ENCODE measurements around the gene SRL. TPM values are rescaled to one million over a fixed set of nuclear protein-coding genes. Genes with fewer than 3 reads are reported as not detected.

SRL gene
- total RNA-seq, 2 experiments from 2014 or later: not detected

DNA sequence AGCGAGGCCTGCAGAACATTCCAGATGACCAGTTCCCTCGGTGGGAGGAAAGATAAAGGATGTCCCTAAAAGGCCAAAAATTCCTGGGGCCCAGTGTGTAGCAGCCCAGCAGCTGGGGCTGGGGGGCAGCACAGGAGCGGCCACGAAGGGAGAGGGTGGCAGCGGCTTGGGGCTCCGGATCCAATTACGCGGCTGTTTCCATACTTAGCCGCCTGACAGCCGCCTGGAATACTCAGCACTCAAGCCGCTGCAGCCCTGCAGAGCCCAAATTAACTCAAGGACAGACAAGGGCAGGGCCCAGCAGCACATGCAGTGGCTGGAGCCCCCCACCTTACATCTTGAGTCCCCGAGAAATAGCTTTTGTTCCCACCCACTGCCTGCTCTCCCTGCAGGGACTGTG lies 1.3 kb downstream of the SRL start:
- Mint-ChIP-seq H3K27ac (no peak overlapping the region), H3K27me3 (ENCODE audit: low read depth) (peaks cover 3% of the 10 kb centered on the region), H3K36me3 (ENCODE audit: low read depth) (no peaks in the 10 kb centered on the region), H3K4me3 (no peak overlapping the region), H3K9me3 (ENCODE audit: insufficient read depth) (no peaks in the 10 kb centered on the region), H3K4me1 (ENCODE audit: low read depth) (peaks cover under 1% of the 10 kb centered on the region)
- DNase-seq: no peak
- POLR2A ChIA-PET: no interaction called here
- CTCF ChIA-PET: interaction anchor here (2.6 kb wide), 1 partner anchor 13 kb away, joined by 8 read pairs; no protein-coding TSS in a partner anchor
- ATAC-seq: no peak

DNA sequence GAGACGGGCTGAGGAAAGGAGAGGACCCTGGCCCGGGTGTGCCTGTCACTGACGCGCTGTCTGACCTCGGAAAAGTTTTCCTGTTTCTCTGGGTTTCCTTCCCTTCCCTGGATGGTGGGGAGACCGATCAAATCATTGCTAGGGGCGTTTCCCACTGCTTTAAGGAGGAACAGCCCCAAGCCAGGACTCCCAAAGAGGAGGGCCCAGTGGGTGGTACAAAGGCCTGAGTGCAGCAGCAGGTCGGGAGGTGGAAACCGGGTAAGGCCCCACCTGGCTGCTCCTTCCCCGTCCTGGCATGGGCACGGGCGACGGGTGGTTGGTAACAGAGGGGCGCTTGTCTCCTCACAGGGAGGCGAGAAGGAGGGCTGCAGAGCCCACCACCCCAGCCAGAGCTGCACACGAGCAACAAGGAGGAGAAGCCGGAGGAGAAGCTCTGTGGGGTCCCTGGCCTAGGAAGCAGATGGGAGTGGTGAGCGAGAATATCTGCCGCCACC lies 2.2 kb downstream of the SRL start:
- Mint-ChIP-seq H3K4me1 (ENCODE audit: low read depth) (no peaks in the 10 kb centered on the region), H3K36me3 (ENCODE audit: low read depth) (no peaks in the 10 kb centered on the region), H3K4me3 (no peak overlapping the region), H3K27ac (no peak overlapping the region), H3K27me3 (ENCODE audit: low read depth) (peaks cover 3% of the 10 kb centered on the region), H3K9me3 (ENCODE audit: insufficient read depth) (no peaks in the 10 kb centered on the region)
- DNase-seq (no peak), ATAC-seq (no peak)
- ChIA-PET CTCF (no interaction called here), POLR2A (no interaction called here)

DNA sequence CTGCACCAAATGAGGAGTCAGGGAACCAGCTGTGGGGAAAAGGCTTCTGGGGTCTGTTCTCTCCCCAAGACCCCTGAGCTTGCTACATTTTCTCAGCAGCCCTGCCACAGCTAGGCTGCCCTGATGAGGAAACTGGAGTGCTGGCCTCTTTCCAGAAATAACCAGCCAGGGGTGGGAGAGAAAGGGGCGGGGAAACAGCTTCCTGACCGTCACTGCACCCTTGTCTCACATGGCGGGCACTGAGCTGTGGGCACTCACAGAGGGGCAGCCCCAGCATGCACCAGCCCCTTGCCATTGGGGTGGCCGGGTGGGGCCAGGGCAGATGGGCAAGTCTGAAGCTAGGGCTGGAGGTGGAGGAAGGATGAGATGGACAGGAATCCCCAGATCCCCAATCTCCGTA lies 2.9 kb downstream of the SRL start:
- POLR2A ChIA-PET: no interaction called here
- DNase-seq (no peak), ATAC-seq (no peak)
- Mint-ChIP-seq H3K27ac (no peak overlapping the region), H3K9me3 (ENCODE audit: insufficient read depth) (no peaks in the 10 kb centered on the region), H3K27me3 (ENCODE audit: low read depth) (peaks cover 3% of the 10 kb centered on the region), H3K36me3 (ENCODE audit: low read depth) (no peaks in the 10 kb centered on the region), H3K4me1 (ENCODE audit: low read depth) (no peaks in the 10 kb centered on the region), H3K4me3 (no peak overlapping the region)
- CTCF ChIA-PET: no interaction called here

DNA sequence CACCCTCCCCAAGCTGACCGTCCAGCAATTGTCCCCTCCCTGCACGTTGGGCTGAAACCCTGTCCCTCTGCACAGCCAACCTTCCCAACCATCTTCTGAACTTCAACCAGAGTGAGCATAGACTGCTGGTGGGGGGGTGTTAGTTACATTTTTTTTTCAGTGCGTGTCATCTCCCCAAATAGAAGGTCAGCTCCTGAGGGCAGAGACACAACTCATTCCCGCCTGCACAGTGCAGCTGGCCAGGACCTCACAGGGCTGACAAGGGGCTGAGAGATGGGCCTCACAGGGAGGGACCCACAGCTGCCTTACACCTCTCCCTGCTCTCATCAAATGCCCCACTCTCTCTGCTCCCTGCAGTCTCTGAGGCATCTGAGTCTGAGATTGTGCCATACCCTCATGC lies 8.4 kb downstream of the SRL start:
- Mint-ChIP-seq H3K4me1 (ENCODE audit: low read depth) (no peaks in the 10 kb centered on the region), H3K9me3 (ENCODE audit: insufficient read depth) (no peaks in the 10 kb centered on the region), H3K27me3 (ENCODE audit: low read depth) (peaks cover 3% of the 10 kb centered on the region), H3K36me3 (ENCODE audit: low read depth) (no peaks in the 10 kb centered on the region), H3K27ac (no peak overlapping the region), H3K4me3 (no peak overlapping the region)
- ChIA-PET POLR2A (no interaction called here), CTCF (no interaction called here)
- no peak for DNase-seq
- ATAC-seq: no peak

DNA sequence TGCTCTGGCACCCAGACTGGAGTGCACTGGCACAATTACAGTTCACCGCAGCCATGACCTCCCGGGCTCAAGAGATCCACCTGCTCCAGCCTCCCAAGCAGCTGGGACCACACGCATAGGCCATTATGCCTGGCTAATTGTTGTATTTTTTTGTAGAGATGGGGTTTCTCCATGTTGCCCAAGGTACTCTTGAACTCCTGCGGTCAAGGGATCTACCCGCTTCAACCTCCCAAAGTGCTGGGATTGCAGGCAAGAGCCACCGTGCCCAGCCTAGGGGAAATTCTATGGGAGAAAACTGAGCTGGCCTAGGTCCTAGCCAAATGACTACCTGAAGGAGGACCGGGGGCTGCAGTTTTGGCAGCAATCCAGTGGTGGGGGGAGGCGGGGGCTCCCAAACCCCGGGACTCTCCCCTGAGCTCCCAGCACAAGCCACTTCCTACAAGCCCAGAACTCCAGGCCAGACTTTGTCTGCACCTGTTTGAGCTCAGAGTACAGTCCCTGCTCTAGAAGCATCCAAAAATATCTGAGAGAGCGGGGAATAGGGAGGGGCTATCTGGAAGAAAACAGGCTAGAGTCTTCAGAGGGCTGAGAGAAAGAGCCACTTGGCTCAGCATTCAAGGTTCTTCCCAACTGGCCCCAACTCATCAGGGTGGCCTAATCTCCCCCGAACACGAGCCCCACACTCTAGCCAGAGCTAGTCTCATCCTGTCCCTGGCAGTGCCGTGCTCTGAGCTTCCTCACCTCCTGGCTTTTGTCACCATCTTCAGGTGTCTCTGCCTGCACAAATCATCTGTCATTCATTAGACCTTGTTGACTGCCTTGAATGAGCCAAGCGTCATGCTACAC lies 9.1 kb downstream of the SRL start:
- peaks cover 1% of the 10 kb centered on the region for H3K27me3 Mint-ChIP-seq (ENCODE audit: low read depth)
- CTCF ChIA-PET: no interaction called here
- no peaks in the 10 kb centered on the region for H3K9me3 Mint-ChIP-seq (ENCODE audit: insufficient read depth)

DNA sequence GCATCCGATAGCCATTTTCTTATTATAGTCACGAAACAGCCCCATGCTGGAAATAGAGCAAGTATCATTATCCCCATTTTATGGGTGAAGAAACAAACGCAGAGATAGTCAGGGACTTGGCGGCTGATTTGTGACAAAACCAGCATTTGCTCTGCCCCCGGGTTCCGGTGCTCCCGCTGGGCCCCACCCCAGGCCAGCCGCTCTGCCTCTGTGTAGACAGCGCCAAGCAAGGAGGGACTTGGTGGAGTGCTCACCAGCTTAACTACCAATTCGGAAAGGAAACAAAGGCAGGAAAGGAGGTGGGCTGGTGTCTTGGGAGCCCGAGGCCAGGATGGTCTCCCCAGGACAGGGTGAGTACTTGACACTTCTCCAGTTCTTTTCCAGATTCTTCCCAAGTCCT lies 10.0 kb downstream of the SRL start:
- CTCF ChIA-PET: no interaction called here
- H3K9me3 Mint-ChIP-seq (ENCODE audit: insufficient read depth): no peaks in the 10 kb centered on the region
- no peak overlapping the region for H3K4me3 Mint-ChIP-seq
- no peaks in the 10 kb centered on the region for H3K27me3 Mint-ChIP-seq (ENCODE audit: low read depth)
- no peaks in the 10 kb centered on the region for H3K36me3 Mint-ChIP-seq (ENCODE audit: low read depth)
- POLR2A ChIA-PET: no interaction called here
- DNase-seq: no peak
- no peaks in the 10 kb centered on the region for H3K4me1 Mint-ChIP-seq (ENCODE audit: low read depth)
- ATAC-seq: no peak
- H3K27ac Mint-ChIP-seq: no peak overlapping the region

More for the DNA sequence above, 9.1 kb downstream of the SRL start:
- ATAC-seq (no peak), DNase-seq (no peak)
- POLR2A ChIA-PET: no interaction called here
- Mint-ChIP-seq H3K36me3 (ENCODE audit: low read depth) (no peaks in the 10 kb centered on the region), H3K4me3 (no peak overlapping the region), H3K27ac (no peak overlapping the region), H3K4me1 (ENCODE audit: low read depth) (no peaks in the 10 kb centered on the region)

DNA sequence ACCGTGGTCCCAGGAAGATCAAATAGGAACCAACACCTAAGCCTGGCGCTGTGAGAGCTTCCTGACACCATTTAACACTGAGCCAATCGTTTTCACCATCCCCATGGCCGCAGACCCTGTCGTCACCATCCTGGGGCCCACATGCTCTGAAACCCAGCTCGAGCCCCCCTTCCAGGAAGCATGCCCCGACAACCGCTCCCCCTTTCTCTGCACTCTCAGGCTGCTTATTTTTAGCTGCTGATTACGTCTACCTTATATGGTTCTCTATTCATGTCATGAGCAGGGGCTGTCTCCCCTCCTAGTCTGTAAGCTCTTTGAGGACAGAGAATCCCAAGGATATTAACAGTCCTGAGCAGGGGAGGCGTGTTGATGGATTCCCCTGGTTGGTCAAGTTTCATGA lies 10.5 kb downstream of the SRL start:
- ATAC-seq (no peak), DNase-seq (no peak)
- no peak overlapping the region for H3K4me3 Mint-ChIP-seq
- no peaks in the 10 kb centered on the region for H3K9me3 Mint-ChIP-seq (ENCODE audit: insufficient read depth)
- ChIA-PET CTCF (no interaction called here), POLR2A (interaction anchor here (0.6 kb wide), 1 partner anchor 171 kb away, joined by 3 read pairs; no protein-coding TSS in a partner anchor)
- H3K27ac Mint-ChIP-seq: no peak overlapping the region
- H3K4me1 Mint-ChIP-seq (ENCODE audit: low read depth): no peaks in the 10 kb centered on the region
- H3K27me3 Mint-ChIP-seq (ENCODE audit: low read depth): no peaks in the 10 kb centered on the region
- no peaks in the 10 kb centered on the region for H3K36me3 Mint-ChIP-seq (ENCODE audit: low read depth)

DNA sequence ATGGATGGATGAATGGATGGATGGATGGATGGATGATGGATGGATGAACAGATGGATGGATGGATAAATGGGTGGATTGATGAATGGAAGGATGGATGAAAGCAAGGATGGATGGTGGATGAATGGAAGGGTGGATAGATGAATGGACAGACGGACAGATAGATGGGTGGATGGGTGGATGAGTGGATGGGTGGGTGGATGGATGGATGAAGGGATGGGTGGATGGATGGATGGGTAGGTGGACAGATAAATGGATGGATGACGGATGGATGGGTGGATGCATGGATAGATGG lies 14.9 kb downstream of the SRL start:
- Mint-ChIP-seq H3K27ac (no peak overlapping the region), H3K4me3 (no peak overlapping the region), H3K9me3 (ENCODE audit: insufficient read depth) (no peaks in the 10 kb centered on the region), H3K4me1 (ENCODE audit: low read depth) (no peaks in the 10 kb centered on the region), H3K36me3 (ENCODE audit: low read depth) (no peaks in the 10 kb centered on the region), H3K27me3 (ENCODE audit: low read depth) (no peaks in the 10 kb centered on the region)
- ChIA-PET CTCF (no interaction called here), POLR2A (no interaction called here)
- ATAC-seq (no peak), DNase-seq (no peak)

DNA sequence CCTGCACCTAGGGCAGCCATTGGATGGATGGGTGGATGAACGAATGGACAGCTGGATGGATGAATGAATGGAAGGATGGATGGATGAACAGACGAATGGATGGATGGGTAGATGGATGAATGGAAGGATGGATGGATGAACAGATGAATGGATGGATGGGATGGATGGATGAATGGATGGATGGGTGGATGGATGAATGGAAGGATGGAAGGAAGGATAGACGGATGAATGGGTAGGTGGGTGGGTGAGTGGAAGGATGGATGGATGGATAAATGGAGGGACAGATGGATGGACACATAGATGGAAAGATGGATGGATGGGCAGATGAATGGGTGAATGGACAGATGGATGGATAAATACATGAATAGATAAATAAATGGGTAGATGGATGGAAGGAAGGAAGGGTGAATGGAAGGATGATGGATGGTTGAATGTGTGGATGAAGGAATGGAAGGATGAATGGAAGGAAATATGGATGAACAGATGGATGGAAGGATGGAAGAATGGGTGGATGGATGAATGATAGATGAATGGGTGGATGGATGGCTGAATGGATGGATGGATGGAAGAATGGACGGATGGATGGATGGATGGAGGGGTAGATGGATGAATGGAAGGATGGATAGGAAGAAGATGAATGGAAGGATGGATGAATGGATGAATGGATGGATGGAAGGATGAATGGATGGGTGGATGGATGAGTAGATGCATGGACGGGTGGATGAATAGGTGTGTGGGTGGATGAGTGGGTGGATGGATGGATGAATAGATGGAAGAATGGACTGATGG lies 15.4 kb downstream of the SRL start:
- ATAC-seq (no peak), DNase-seq (no peak)
- ChIA-PET CTCF (no interaction called here), POLR2A (no interaction called here)
- no peaks in the 10 kb centered on the region for H3K4me1 Mint-ChIP-seq (ENCODE audit: low read depth)
- no peaks in the 10 kb centered on the region for H3K27me3 Mint-ChIP-seq (ENCODE audit: low read depth)
- no peak overlapping the region for H3K27ac Mint-ChIP-seq
- no peaks in the 10 kb centered on the region for H3K36me3 Mint-ChIP-seq (ENCODE audit: low read depth)
- H3K4me3 Mint-ChIP-seq: no peak overlapping the region
- H3K9me3 Mint-ChIP-seq (ENCODE audit: insufficient read depth): no peaks in the 10 kb centered on the region

DNA sequence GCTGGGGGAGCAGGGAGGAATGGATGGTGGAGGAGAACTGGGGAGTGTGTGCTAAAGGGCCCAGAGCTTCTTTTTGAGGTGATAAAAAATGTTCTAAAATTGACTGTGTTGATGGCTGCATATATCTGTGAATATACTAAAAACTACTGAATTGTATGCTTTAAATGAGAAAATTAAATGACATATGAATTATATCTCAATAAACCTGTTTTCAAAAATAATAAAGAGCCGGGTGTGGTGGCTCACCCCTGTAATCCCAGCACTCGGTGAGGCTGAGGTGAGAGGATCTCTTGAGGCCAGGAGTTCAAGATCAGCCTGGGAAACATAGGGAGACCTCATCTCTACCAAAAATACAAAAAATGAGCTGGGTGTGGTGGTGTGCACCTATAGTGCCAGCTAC lies 16.8 kb downstream of the SRL start:
- Mint-ChIP-seq H3K27me3 (ENCODE audit: low read depth) (no peaks in the 10 kb centered on the region), H3K27ac (no peak overlapping the region), H3K9me3 (ENCODE audit: insufficient read depth) (no peaks in the 10 kb centered on the region), H3K36me3 (ENCODE audit: low read depth) (no peaks in the 10 kb centered on the region), H3K4me3 (no peak overlapping the region), H3K4me1 (ENCODE audit: low read depth) (no peaks in the 10 kb centered on the region)
- ChIA-PET CTCF (no interaction called here), POLR2A (no interaction called here)
- ATAC-seq (no peak), DNase-seq (no peak)

DNA sequence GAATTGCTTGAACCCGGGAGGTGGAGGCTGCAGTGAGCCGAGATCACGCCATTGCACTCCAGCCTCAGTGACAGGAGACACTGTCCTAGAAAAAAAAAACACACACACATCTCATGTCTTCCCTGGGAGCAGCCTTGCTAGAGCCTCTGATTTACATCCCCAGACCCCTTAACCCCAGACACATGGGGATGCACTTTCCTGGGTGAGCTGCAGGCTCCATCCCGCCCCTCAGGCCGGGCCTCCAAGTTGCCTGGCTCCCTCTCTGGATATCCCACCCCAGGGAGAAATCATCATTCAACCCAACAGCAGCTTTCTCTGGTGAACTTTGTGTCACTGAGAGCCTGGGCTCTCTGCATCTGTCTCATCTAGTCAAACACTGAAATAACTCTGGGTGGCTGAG lies 21.5 kb downstream of the SRL start:
- ChIA-PET CTCF (no interaction called here), POLR2A (no interaction called here)
- ATAC-seq (no peak), DNase-seq (no peak)
- Mint-ChIP-seq H3K9me3 (ENCODE audit: insufficient read depth) (no peaks in the 10 kb centered on the region), H3K4me3 (no peak overlapping the region), H3K27me3 (ENCODE audit: low read depth) (no peaks in the 10 kb centered on the region), H3K36me3 (ENCODE audit: low read depth) (no peaks in the 10 kb centered on the region), H3K27ac (no peak overlapping the region), H3K4me1 (ENCODE audit: low read depth) (no peaks in the 10 kb centered on the region)

DNA sequence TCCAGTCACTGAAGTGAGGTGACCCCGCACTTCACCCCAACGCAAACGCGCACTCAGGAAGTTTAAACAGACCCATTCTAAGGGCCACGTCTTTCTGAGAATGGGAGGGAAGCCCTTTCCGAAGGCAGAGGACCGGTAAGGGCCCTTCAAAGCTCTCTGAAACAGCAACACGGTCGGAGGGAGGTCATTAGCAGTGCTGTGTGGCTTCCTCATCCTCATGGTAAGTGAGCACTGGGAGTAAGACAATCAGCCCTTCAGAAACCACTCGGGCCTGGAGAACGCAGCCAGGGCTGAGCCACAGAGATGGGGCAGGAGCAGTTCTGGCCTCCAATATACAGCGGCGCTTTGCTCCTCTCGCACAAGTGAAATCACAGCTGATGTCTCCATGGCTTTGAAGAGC lies 23.7 kb downstream of the SRL start:
- Mint-ChIP-seq H3K27ac (no peak overlapping the region), H3K9me3 (ENCODE audit: insufficient read depth) (no peaks in the 10 kb centered on the region), H3K36me3 (ENCODE audit: low read depth) (no peaks in the 10 kb centered on the region), H3K4me3 (no peak overlapping the region), H3K27me3 (ENCODE audit: low read depth) (no peaks in the 10 kb centered on the region), H3K4me1 (ENCODE audit: low read depth) (no peaks in the 10 kb centered on the region)
- ATAC-seq: no peak
- POLR2A ChIA-PET: no interaction called here
- CTCF ChIA-PET: no interaction called here
- no peak for DNase-seq
